ENCODE measurements around the gene SULT1E1. TPM values are rescaled to one million over a fixed set of nuclear protein-coding genes. Genes with fewer than 3 reads are reported as not detected.

The SULT1E1 gene
- total RNA-seq, 2 experiments from 2014 or later, result not detected

GRCh38 chr4:69875576-69875975, 15.6 kb upstream of the SULT1E1 start:
- ATAC-seq (no peak), DNase-seq (no peak)
- H3K27me3 Mint-ChIP-seq (ENCODE audit: low read depth), result no peaks in the 10 kb centered on the region
- CTCF ChIA-PET, result no interaction called here
- POLR2A ChIA-PET, result no interaction called here
- no peaks in the 10 kb centered on the region for H3K9me3 Mint-ChIP-seq (ENCODE audit: insufficient read depth)
- no peak overlapping the region for H3K27ac Mint-ChIP-seq
- no peaks in the 10 kb centered on the region for H3K36me3 Mint-ChIP-seq (ENCODE audit: low read depth)
- H3K4me3 Mint-ChIP-seq, result no peak overlapping the region
- no peaks in the 10 kb centered on the region for H3K4me1 Mint-ChIP-seq (ENCODE audit: low read depth)

GRCh38 chr4:69874507-69874906, 14.6 kb upstream of the SULT1E1 start:
- ChIA-PET POLR2A (no interaction called here), CTCF (no interaction called here)
- ATAC-seq, result no peak
- H3K4me1 Mint-ChIP-seq (ENCODE audit: low read depth), result no peaks in the 10 kb centered on the region
- DNase-seq, result no peak
- H3K4me3 Mint-ChIP-seq, result no peak overlapping the region
- H3K9me3 Mint-ChIP-seq (ENCODE audit: insufficient read depth), result no peaks in the 10 kb centered on the region
- H3K36me3 Mint-ChIP-seq (ENCODE audit: low read depth), result no peaks in the 10 kb centered on the region
- no peaks in the 10 kb centered on the region for H3K27me3 Mint-ChIP-seq (ENCODE audit: low read depth)
- no peak overlapping the region for H3K27ac Mint-ChIP-seq

GRCh38 chr4:69861756-69862155, 1.8 kb upstream of the SULT1E1 start:
- H3K9me3 Mint-ChIP-seq (ENCODE audit: insufficient read depth), result no peaks in the 10 kb centered on the region

GRCh38 chr4:69860521-69861298, 765 bp upstream of the SULT1E1 start:
- Mint-ChIP-seq H3K4me3 (no peak overlapping the region), H3K27me3 (ENCODE audit: low read depth) (no peaks in the 10 kb centered on the region), H3K4me1 (ENCODE audit: low read depth) (no peaks in the 10 kb centered on the region), H3K36me3 (ENCODE audit: low read depth) (no peaks in the 10 kb centered on the region), H3K27ac (no peak overlapping the region), H3K9me3 (ENCODE audit: insufficient read depth) (no peaks in the 10 kb centered on the region)
- ChIA-PET POLR2A (no interaction called here), CTCF (interaction anchor here (1.0 kb wide), 1 partner anchor 20 kb away, joined by 3 read pairs; no protein-coding TSS in a partner anchor)
- ATAC-seq, result no peak
- no peak for DNase-seq

More at GRCh38 chr4:69861756-69862155, 1.8 kb upstream of the SULT1E1 start:
- Mint-ChIP-seq H3K36me3 (ENCODE audit: low read depth) (no peaks in the 10 kb centered on the region), H3K4me1 (ENCODE audit: low read depth) (no peaks in the 10 kb centered on the region), H3K27ac (no peak overlapping the region), H3K27me3 (ENCODE audit: low read depth) (no peaks in the 10 kb centered on the region), H3K4me3 (no peak overlapping the region)
- no peak for DNase-seq
- ChIA-PET POLR2A (no interaction called here), CTCF (no interaction called here)
- ATAC-seq, result no peak

- H3K9me3 Mint-ChIP-seq (ENCODE audit: insufficient read depth), result no peaks in the 10 kb centered on the region
Observed at GRCh38 chr4:69859140-69859685, 732 bp downstream of the SULT1E1 start.

GRCh38 chr4:69858690-69859089, 1.3 kb downstream of the SULT1E1 start:
- no peak for ATAC-seq
- no peak for DNase-seq
- Mint-ChIP-seq H3K4me1 (ENCODE audit: low read depth) (no peaks in the 10 kb centered on the region), H3K27me3 (ENCODE audit: low read depth) (no peaks in the 10 kb centered on the region), H3K4me3 (no peak overlapping the region), H3K36me3 (ENCODE audit: low read depth) (no peaks in the 10 kb centered on the region), H3K27ac (no peak overlapping the region), H3K9me3 (ENCODE audit: insufficient read depth) (no peaks in the 10 kb centered on the region)
- ChIA-PET POLR2A (no interaction called here), CTCF (no interaction called here)

More at GRCh38 chr4:69859140-69859685, 732 bp downstream of the SULT1E1 start:
- ATAC-seq (no peak), DNase-seq (no peak)
- POLR2A ChIA-PET, result no interaction called here
- CTCF ChIA-PET, result no interaction called here
- Mint-ChIP-seq H3K27me3 (ENCODE audit: low read depth) (no peaks in the 10 kb centered on the region), H3K27ac (no peak overlapping the region), H3K4me1 (ENCODE audit: low read depth) (no peaks in the 10 kb centered on the region), H3K4me3 (no peak overlapping the region), H3K36me3 (ENCODE audit: low read depth) (no peaks in the 10 kb centered on the region)

GRCh38 chr4:69855822-69856221, 4.1 kb downstream of the SULT1E1 start:
- no peak overlapping the region for H3K4me3 Mint-ChIP-seq
- POLR2A ChIA-PET, result no interaction called here
- H3K36me3 Mint-ChIP-seq (ENCODE audit: low read depth), result no peaks in the 10 kb centered on the region
- H3K9me3 Mint-ChIP-seq (ENCODE audit: insufficient read depth), result peaks cover 6% of the 10 kb centered on the region
- CTCF ChIA-PET, result no interaction called here
- no peak for ATAC-seq
- peaks cover 3% of the 10 kb centered on the region for H3K27me3 Mint-ChIP-seq (ENCODE audit: low read depth)
- no peak for DNase-seq
- no peaks in the 10 kb centered on the region for H3K4me1 Mint-ChIP-seq (ENCODE audit: low read depth)
- H3K27ac Mint-ChIP-seq, result no peak overlapping the region

- DNase-seq (no peak), ATAC-seq (no peak)
- Mint-ChIP-seq H3K4me1 (ENCODE audit: low read depth) (peaks cover 5% of the 10 kb centered on the region), H3K4me3 (no peak overlapping the region), H3K36me3 (ENCODE audit: low read depth) (no peaks in the 10 kb centered on the region), H3K9me3 (ENCODE audit: insufficient read depth) (peaks cover 6% of the 10 kb centered on the region), H3K27ac (no peak overlapping the region), H3K27me3 (ENCODE audit: low read depth) (peaks cover 3% of the 10 kb centered on the region)
- ChIA-PET CTCF (no interaction called here), POLR2A (no interaction called here)
Observed at GRCh38 chr4:69849969-69850368, 10.0 kb downstream of the SULT1E1 start.

- H3K27me3 Mint-ChIP-seq (ENCODE audit: low read depth), result peaks cover 3% of the 10 kb centered on the region
- no peaks in the 10 kb centered on the region for H3K36me3 Mint-ChIP-seq (ENCODE audit: low read depth)
- peaks cover 5% of the 10 kb centered on the region for H3K4me1 Mint-ChIP-seq (ENCODE audit: low read depth)
- DNase-seq (no peak), ATAC-seq (no peak)
- ChIA-PET CTCF (no interaction called here), POLR2A (no interaction called here)
- H3K4me3 Mint-ChIP-seq, result no peak overlapping the region
- no peak overlapping the region for H3K27ac Mint-ChIP-seq
- H3K9me3 Mint-ChIP-seq (ENCODE audit: insufficient read depth), result peaks cover 6% of the 10 kb centered on the region
Observed at GRCh38 chr4:69849297-69849696, 10.6 kb downstream of the SULT1E1 start.

- ChIA-PET POLR2A (no interaction called here), CTCF (no interaction called here)
- Mint-ChIP-seq H3K4me1 (ENCODE audit: low read depth) (peaks cover 13% of the 10 kb centered on the region), H3K36me3 (ENCODE audit: low read depth) (no peaks in the 10 kb centered on the region), H3K27ac (no peak overlapping the region), H3K4me3 (no peak overlapping the region), H3K27me3 (ENCODE audit: low read depth) (no peaks in the 10 kb centered on the region), H3K9me3 (ENCODE audit: insufficient read depth) (peaks cover 6% of the 10 kb centered on the region)
- no peak for DNase-seq
- no peak for ATAC-seq
Observed at GRCh38 chr4:69848028-69848427, 11.9 kb downstream of the SULT1E1 start.

GRCh38 chr4:69843932-69844331, 16.0 kb downstream of the SULT1E1 start:
- ChIA-PET CTCF (interaction anchor here (1.2 kb wide), 1 partner anchor 29 kb away, joined by 3 read pairs; no protein-coding TSS in a partner anchor), POLR2A (no interaction called here)
- Mint-ChIP-seq H3K36me3 (ENCODE audit: low read depth) (no peaks in the 10 kb centered on the region), H3K27ac (no peak overlapping the region), H3K4me3 (no peak overlapping the region), H3K4me1 (ENCODE audit: low read depth) (peaks cover 8% of the 10 kb centered on the region), H3K27me3 (ENCODE audit: low read depth) (no peaks in the 10 kb centered on the region), H3K9me3 (ENCODE audit: insufficient read depth) (no peaks in the 10 kb centered on the region)
- DNase-seq (no peak), ATAC-seq (no peak)

GRCh38 chr4:69843301-69843700, 16.6 kb downstream of the SULT1E1 start:
- CTCF ChIA-PET, result no interaction called here
- H3K36me3 Mint-ChIP-seq (ENCODE audit: low read depth), result no peaks in the 10 kb centered on the region
- no peaks in the 10 kb centered on the region for H3K9me3 Mint-ChIP-seq (ENCODE audit: insufficient read depth)
- no peak overlapping the region for H3K4me3 Mint-ChIP-seq
- DNase-seq, result no peak
- H3K27me3 Mint-ChIP-seq (ENCODE audit: low read depth), result no peaks in the 10 kb centered on the region
- H3K4me1 Mint-ChIP-seq (ENCODE audit: low read depth), result peaks cover 8% of the 10 kb centered on the region
- ATAC-seq, result no peak
- H3K27ac Mint-ChIP-seq, result no peak overlapping the region
- POLR2A ChIA-PET, result no interaction called here

- CTCF ChIA-PET, result no interaction called here
- Mint-ChIP-seq H3K9me3 (ENCODE audit: insufficient read depth) (no peaks in the 10 kb centered on the region), H3K27me3 (ENCODE audit: low read depth) (no peaks in the 10 kb centered on the region), H3K36me3 (ENCODE audit: low read depth) (no peaks in the 10 kb centered on the region), H3K4me1 (ENCODE audit: low read depth) (peaks cover 6% of the 10 kb centered on the region), H3K27ac (no peak overlapping the region), H3K4me3 (no peak overlapping the region)
- POLR2A ChIA-PET, result no interaction called here
- no peak for ATAC-seq
- no peak for DNase-seq
Observed at GRCh38 chr4:69838977-69839376, 21.0 kb downstream of the SULT1E1 start.
